K562 (cell line): ENCODE results near the gene PEX7. TPM values are rescaled to one million over a fixed set of nuclear protein-coding genes. Genes with fewer than 3 reads are reported as not detected.

Source experiments
- ARHGAP35 ChIP-seq: fragments of 450-650 bp; IDR thresholded peaks from 2 replicates; pipeline ENCODE4 v1.6.1; 2018; ENCODE audit not compliant: partially characterized antibody
- ARID4B ChIP-seq: sonication (generic); formaldehyde crosslinking; IDR thresholded peaks from 2 replicates; pipeline ENCODE4 v1.8.0; 2022; ENCODE audit warnings: mild to moderate bottlenecking, missing genetic modification reagents
- BRD9 ChIP-seq: fragments of 450-650 bp; IDR thresholded peaks from 2 replicates; pipeline ENCODE4 v1.6.1; 2018; ENCODE audit warnings: low read depth; ENCODE audit not compliant: partially characterized antibody
- ELF2 ChIP-seq: fragments of 250-450 bp; sonication (Bioruptor Pico); IDR thresholded peaks from 2 replicates; pipeline ENCODE4 v1.5.0; 2021; ENCODE audit warnings: mild to moderate bottlenecking
- ERF ChIP-seq: fragments of 450-650 bp; formaldehyde crosslinking; IDR thresholded peaks from 2 replicates; pipeline ENCODE4 v1.4.0; 2020; ENCODE audit warnings: mild to moderate bottlenecking, mixed read lengths
- ESRRA ChIP-seq: fragments of 450-650 bp; IDR thresholded peaks from 2 replicates; pipeline ENCODE4 v1.6.1; 2014; ENCODE audit warnings: low read depth, mild to moderate bottlenecking, moderate library complexity, borderline replicate concordance
- GTF2B ChIP-seq: IDR thresholded peaks from 2 replicates; pipeline ENCODE4 v1.6.1; 2011; ENCODE audit not compliant: insufficient read length; ENCODE audit errors: extremely low read depth
- HDAC1 ChIP-seq, 2 experiments: fragments of 450-650 bp; IDR thresholded peaks; 2 replicates each; pipeline ENCODE4 v1.6.1; 2016 to 2017; ENCODE audit warnings: inconsistent platforms in 1 of 2, mild to moderate bottlenecking in 1 of 2, moderate library complexity in 1 of 2
- HMG20A ChIP-seq: fragments of 450-650 bp; formaldehyde crosslinking; conservative IDR thresholded peaks from 2 replicates; pipeline ENCODE4 v1.4.0; 2020; ENCODE audit warnings: mild to moderate bottlenecking, mixed read lengths
- JUND ChIP-seq, 2 experiments: IDR thresholded peaks; 2 replicates in 1 of 2; 3 replicates in 1 of 2; pipeline ENCODE4 v1.6.1; 2011; ENCODE audit warnings: borderline replicate concordance in 2 of 2, low read depth in 2 of 2, low read length in 2 of 2, improper control_type of control experiment in 1 of 2, missing biosample characterization in 1 of 2, missing genetic modification characterization in 1 of 2, missing genetic modification reagents in 1 of 2
- MAX ChIP-seq: sonication (generic); formaldehyde crosslinking; IDR thresholded peaks from 2 replicates; pipeline ENCODE4 v1.9.0; 2022; ENCODE audit warnings: mild to moderate bottlenecking, missing genetic modification reagents
- RUNX1 ChIP-seq: sonication (generic); IDR thresholded peaks from 2 replicates; pipeline ENCODE4 v1.6.1; 2016; ENCODE audit warnings: antibody characterized with exemption, low read depth
- TBP ChIP-seq: optimal IDR thresholded peaks from 2 replicates; pipeline ENCODE3; 2011; ENCODE audit warnings: low read depth, low read length, improper control_type of control experiment
- TCFL5 ChIP-seq: fragments of 250-450 bp; sonication (Bioruptor Pico); conservative IDR thresholded peaks from 2 replicates; pipeline ENCODE4 v1.6.1; 2021; ENCODE audit warnings: mild to moderate bottlenecking, moderate library complexity, matching md5 sums
- ZBTB17 ChIP-seq: fragments of 450-650 bp; formaldehyde crosslinking; IDR thresholded peaks from 2 replicates; pipeline ENCODE4 v1.4.0; 2020; ENCODE audit warnings: mild to moderate bottlenecking
- ZBTB49 ChIP-seq: sonication (generic); formaldehyde crosslinking; IDR thresholded peaks from 2 replicates; pipeline ENCODE4 v1.8.0; 2022; ENCODE audit warnings: missing genetic modification reagents, mild to moderate bottlenecking, borderline replicate concordance
- ZFP36 ChIP-seq: fragments of 150-350 bp; IDR thresholded peaks from 2 replicates; pipeline ENCODE4 v1.6.1; 2018; ENCODE audit warnings: low read length, low read depth; ENCODE audit not compliant: partially characterized antibody
- polyA plus RNA-seq, 8 experiments: library from polyadenylated mRNA; depleted of rRNA in 4 of 8; stranded (reverse) in 5 of 8; unstranded in 3 of 8; fragments of >200 nt; fragmentation: Nextera tagmentation in 2 of 8; fragmentation: Illumina TruSeq in 1 of 8; extraction: Ambion mirVana in 2 of 8; extraction: Trizol in 1 of 8; gene quantifications; 2 replicates each; pipeline versions ENCODE4 v1.2.1 to v1.2.3, GENCODE V29; 2011 to 2014; ENCODE audit warnings: inconsistent platforms in 1 of 8, missing spikeins in 1 of 8
- total RNA-seq, 7 experiments: library from RNA; depleted of rRNA in 6 of 7; stranded (reverse); fragments of >200 nt in 6 of 7; fragmentation: Illumina TruSeq in 2 of 7; extraction: Trizol in 2 of 7; gene quantifications; 2 replicates each; pipeline versions ENCODE4 v1.2.1 to v1.2.3, GENCODE V29; 2011 to 2021; ENCODE audit warnings: low replicate concordance in 1 of 7

The PEX7 gene
- total and polyA plus RNA-seq, 9 of the 15 experiments (the other 6 are each of a cell fraction or from before 2014, with no cell fraction given), result 1.6 to 12.9 (median 9.1) TPM

- peak; percentile 80 for TF ChIP-seq ARID4B (CRISPR knock-in tag)
- 0 out of 2 replicates have a peak, but pooled peaks have one; percentile 48 for TF ChIP-seq RUNX1
- TF ChIP-seq JUND (IDR thresholded peaks at IDR 0.05; ENCODE audit: borderline replicate concordance, low read depth, low read length), result peak; percentile 39
- TF ChIP-seq JUND (tag; IDR thresholded peaks at IDR 0.05; ENCODE audit: borderline replicate concordance, low read depth, low read length), result no peak; the same call in 2 of the 3 replicates
- TF ChIP-seq HMG20A, result no peak
- TF ChIP-seq GTF2B, result no peak
- peak; percentile 85 for TF ChIP-seq MAX (CRISPR knock-in tag)
- TF ChIP-seq ELF2, result peak; percentile 83
- TF ChIP-seq ZBTB49 (CRISPR knock-in tag), result no peak
- TF ChIP-seq ESRRA, result peak; percentile 68
- TF ChIP-seq ZFP36, result no peak
- peak; percentile 78 for TF ChIP-seq ZBTB17
- no peak for TF ChIP-seq ARHGAP35
- peak in 1 of 2 experiments; percentile 84; a peak in 2 of 4 replicates for TF ChIP-seq HDAC1 (IDR thresholded peaks at IDR 0.05)
- no peak for TF ChIP-seq ERF (CRISPR knock-in tag)
- peak; percentile 61 for TF ChIP-seq TBP
- TF ChIP-seq TCFL5, result no peak
- TF ChIP-seq BRD9, result peak; percentile 93
Observed at GRCh38 chr6:136792410-136793262, 29.8 kb upstream of the PEX7 start, which contains the start of gene MAP3K5 (continued).
